ENCODE results near the gene OBI1.
A peak's percentile ranks its signal among the peaks of the same experiment; 100 is the strongest.

The OBI1 gene

GRCh38 chr13:78620936-78621470 is 38.0 kb downstream of the OBI1 start:
- H3K36me3 ChIP-seq (ENCODE audit: insufficient read depth, low read length), result no peaks in the 10 kb centered on the region; the same call in 1 of the 2 replicates
- H3K4me1 ChIP-seq (ENCODE audit: insufficient read depth, low read length), result no peaks in the 10 kb centered on the region
- no peak overlapping the region for H3K9ac ChIP-seq (ENCODE audit: low read depth, low read length)
- H3K9me3 ChIP-seq (ENCODE audit: control insufficient read depth, insufficient read depth, low read length), result no peaks in the 10 kb centered on the region

GRCh38 chr13:78618411-78618810 is 40.5 kb downstream of the OBI1 start:
- Histone ChIP-seq H3K9me3 (ENCODE audit: control insufficient read depth, insufficient read depth, low read length) (no peaks in the 10 kb centered on the region), H3K36me3 (ENCODE audit: insufficient read depth, low read length) (no peaks in the 10 kb centered on the region; the same call in 1 of the 2 replicates), H3K4me1 (ENCODE audit: insufficient read depth, low read length) (no peaks in the 10 kb centered on the region), H3K9ac (ENCODE audit: low read depth, low read length) (no peak overlapping the region)

- Histone ChIP-seq H3K9ac (ENCODE audit: low read depth, low read length) (no peak overlapping the region), H3K9me3 (ENCODE audit: control insufficient read depth, insufficient read depth, low read length) (no peaks in the 10 kb centered on the region), H3K4me1 (ENCODE audit: insufficient read depth, low read length) (peaks cover 4% of the 10 kb centered on the region), H3K36me3 (ENCODE audit: insufficient read depth, low read length) (no peaks in the 10 kb centered on the region; the same call in 1 of the 2 replicates)
These were observed 47.9 kb downstream of the OBI1 start for GRCh38 chr13:78611040-78611439.

GRCh38 chr13:78610381-78610883 is 48.5 kb downstream of the OBI1 start:
- Histone ChIP-seq H3K9ac (ENCODE audit: low read depth, low read length) (no peak overlapping the region), H3K9me3 (ENCODE audit: control insufficient read depth, insufficient read depth, low read length) (no peaks in the 10 kb centered on the region), H3K4me1 (ENCODE audit: insufficient read depth, low read length) (peaks cover 4% of the 10 kb centered on the region), H3K36me3 (ENCODE audit: insufficient read depth, low read length) (no peaks in the 10 kb centered on the region; the same call in 1 of the 2 replicates)

- H3K36me3 ChIP-seq (ENCODE audit: insufficient read depth, low read length), result no peaks in the 10 kb centered on the region
- peak overlapping the region; percentile 55; the same call in 1 of the 2 replicates for H3K9ac ChIP-seq (ENCODE audit: low read depth, low read length)
- H3K9me3 ChIP-seq (ENCODE audit: control insufficient read depth, insufficient read depth, low read length), result no peaks in the 10 kb centered on the region
- H3K4me1 ChIP-seq (ENCODE audit: insufficient read depth, low read length), result peaks cover 4% of the 10 kb centered on the region
These were observed 49.3 kb downstream of the OBI1 start for GRCh38 chr13:78609464-78610205.

- H3K9ac ChIP-seq (ENCODE audit: low read depth, low read length), result peak overlapping the region; percentile 55; the same call in 1 of the 2 replicates
- H3K4me1 ChIP-seq (ENCODE audit: insufficient read depth, low read length), result peaks cover 4% of the 10 kb centered on the region
- H3K36me3 ChIP-seq (ENCODE audit: insufficient read depth, low read length), result no peaks in the 10 kb centered on the region
- H3K9me3 ChIP-seq (ENCODE audit: control insufficient read depth, insufficient read depth, low read length), result no peaks in the 10 kb centered on the region
These were observed 50.1 kb downstream of the OBI1 start for GRCh38 chr13:78608688-78609463.

GRCh38 chr13:78608252-78608687 is 50.7 kb downstream of the OBI1 start:
- Histone ChIP-seq H3K9me3 (ENCODE audit: control insufficient read depth, insufficient read depth, low read length) (no peaks in the 10 kb centered on the region), H3K9ac (ENCODE audit: low read depth, low read length) (peak overlapping the region; percentile 55; the same call in 1 of the 2 replicates), H3K4me1 (ENCODE audit: insufficient read depth, low read length) (peaks cover 4% of the 10 kb centered on the region), H3K36me3 (ENCODE audit: insufficient read depth, low read length) (no peaks in the 10 kb centered on the region)

GRCh38 chr13:78607409-78608251 is 51.3 kb downstream of the OBI1 start:
- Histone ChIP-seq H3K4me1 (ENCODE audit: insufficient read depth, low read length) (peaks cover 4% of the 10 kb centered on the region), H3K9me3 (ENCODE audit: control insufficient read depth, insufficient read depth, low read length) (no peaks in the 10 kb centered on the region), H3K36me3 (ENCODE audit: insufficient read depth, low read length) (no peaks in the 10 kb centered on the region), H3K9ac (ENCODE audit: low read depth, low read length) (peak overlapping the region; percentile 55; the same call in 1 of the 2 replicates)

- Histone ChIP-seq H3K4me1 (ENCODE audit: insufficient read depth, low read length) (peaks cover 4% of the 10 kb centered on the region), H3K9ac (ENCODE audit: low read depth, low read length) (peak overlapping the region; percentile 55; the same call in 1 of the 2 replicates), H3K36me3 (ENCODE audit: insufficient read depth, low read length) (no peaks in the 10 kb centered on the region), H3K9me3 (ENCODE audit: control insufficient read depth, insufficient read depth, low read length) (no peaks in the 10 kb centered on the region)
These were observed 52.2 kb downstream of the OBI1 start for GRCh38 chr13:78606471-78607408.

- Histone ChIP-seq H3K9me3 (ENCODE audit: control insufficient read depth, insufficient read depth, low read length) (no peaks in the 10 kb centered on the region), H3K4me1 (ENCODE audit: insufficient read depth, low read length) (peaks cover 4% of the 10 kb centered on the region), H3K9ac (ENCODE audit: low read depth, low read length) (peak overlapping the region; percentile 13; the same call in 1 of the 2 replicates), H3K36me3 (ENCODE audit: insufficient read depth, low read length) (no peaks in the 10 kb centered on the region)
These were observed 54.0 kb downstream of the OBI1 start for GRCh38 chr13:78604782-78605611.

GRCh38 chr13:78603240-78603957 is 55.6 kb downstream of the OBI1 start, which contains the start of gene POU4F1:
TSS of gene POU4F1 (minus strand) at chr13:78603552. CDS start at chr13:78603326, 226 bp downstream.
- Histone ChIP-seq H3K36me3 (ENCODE audit: insufficient read depth, low read length) (no peaks in the 10 kb centered on the region), H3K9me3 (ENCODE audit: control insufficient read depth, insufficient read depth, low read length) (no peaks in the 10 kb centered on the region), H3K9ac (ENCODE audit: low read depth, low read length) (peak within 1 kb of the TSS; percentile 63), H3K4me1 (ENCODE audit: insufficient read depth, low read length) (peaks cover 4% of the 10 kb centered on the region)
